Renal cortex interstitium (tissue), 11 donors: ENCODE results near the gene NINJ1. TPM values are rescaled to one million over a fixed set of nuclear protein-coding genes. Genes with fewer than 3 reads are reported as not detected.
A peak's percentile ranks its signal among the peaks of the same experiment; 100 is the strongest.
"Not testable (repeated sequence)": the region's sequence is repeated elsewhere in the genome, so short reads cannot be mapped to it uniquely, and the experiment has no call there.

Source experiments
- DNase-seq, 11 donors: peaks; one replicate each; pipeline ENCODE4 v3.0.0-alpha.2; 2013; ENCODE audit warnings: low read depth in 9 of 11, low spot score in 4 of 11; ENCODE audit errors: extremely low read depth in 1 of 11
- polyA plus RNA-seq, 3 donors: library from polyadenylated mRNA; unstranded; fragments of 120-200 nt; gene quantifications; one replicate each; pipeline ENCODE4 v1.2.1, GENCODE V29; 2013; ENCODE audit not compliant: insufficient read length in 3 of 3

The NINJ1 gene
- polyA plus RNA-seq, 3 donors: 35.2 to 49.1 (median 46.8) TPM

DNA sequence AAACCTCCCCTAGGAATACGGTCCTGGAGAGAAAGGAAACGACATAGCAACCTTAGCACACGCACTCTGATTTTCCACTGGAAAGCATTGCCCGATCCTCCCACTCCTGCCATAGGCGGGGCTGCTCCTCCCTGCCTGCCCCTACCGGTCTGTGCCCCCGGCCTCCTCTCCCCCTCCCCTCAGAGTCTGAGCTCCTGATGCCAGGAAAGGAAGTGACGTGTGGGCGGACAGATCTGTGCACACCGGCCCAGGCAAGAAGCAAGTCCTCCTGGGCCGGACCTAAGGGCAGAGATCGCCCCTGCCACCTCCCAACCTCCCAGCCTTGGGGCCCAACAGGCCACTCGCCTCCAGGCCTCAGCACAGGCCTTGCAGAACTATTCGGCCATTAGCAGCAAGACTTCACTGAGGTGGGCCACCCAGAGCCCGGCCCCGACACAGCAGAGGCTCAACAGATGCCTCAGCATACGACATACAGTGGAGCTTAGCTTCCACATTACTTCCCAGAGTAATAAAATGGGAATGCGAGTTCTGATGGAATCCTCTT is 7.2 kb downstream of the NINJ1 start:
- DNase-seq: peak in 7 of 11 donors; percentile 50 to 75 (median 68)

DNA sequence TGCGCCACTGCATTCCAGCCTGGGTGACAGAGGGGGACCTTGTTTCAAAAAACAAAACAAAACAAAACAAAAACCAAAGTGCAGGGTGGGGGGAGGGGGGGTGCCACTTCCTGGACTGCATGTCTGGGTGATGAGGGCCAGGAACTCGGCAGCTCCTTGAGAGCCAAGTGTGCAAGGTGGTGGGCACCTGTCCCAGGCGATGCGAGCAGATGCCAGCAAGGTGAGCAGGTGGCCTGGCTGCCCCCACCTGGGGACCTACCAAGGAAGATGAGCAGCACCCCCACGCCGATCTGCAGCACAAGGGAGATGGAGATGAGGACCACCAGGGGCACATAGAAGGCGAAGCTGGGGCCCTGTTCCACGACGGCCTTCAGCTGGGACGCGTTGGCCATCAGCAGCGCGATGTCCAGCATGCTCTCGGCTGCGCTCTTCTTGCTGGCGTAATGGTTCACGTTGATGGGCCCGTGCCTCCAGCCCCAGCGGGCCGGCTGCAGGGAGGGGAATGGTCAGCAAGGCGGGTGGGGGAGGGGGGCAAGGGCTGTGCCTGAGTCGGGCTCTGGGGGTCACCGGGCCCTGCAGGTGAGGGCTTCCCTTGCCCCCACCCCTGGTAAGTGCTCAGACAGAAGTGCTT is 7.8 kb downstream of the NINJ1 start:
- DNase-seq: no peak

- no peak for DNase-seq
These were observed 8.6 kb downstream of the NINJ1 start for GRCh38 chr9:93125331-93125894.

- no peak for DNase-seq
These were observed 9.3 kb downstream of the NINJ1 start for GRCh38 chr9:93124793-93125192.

DNA sequence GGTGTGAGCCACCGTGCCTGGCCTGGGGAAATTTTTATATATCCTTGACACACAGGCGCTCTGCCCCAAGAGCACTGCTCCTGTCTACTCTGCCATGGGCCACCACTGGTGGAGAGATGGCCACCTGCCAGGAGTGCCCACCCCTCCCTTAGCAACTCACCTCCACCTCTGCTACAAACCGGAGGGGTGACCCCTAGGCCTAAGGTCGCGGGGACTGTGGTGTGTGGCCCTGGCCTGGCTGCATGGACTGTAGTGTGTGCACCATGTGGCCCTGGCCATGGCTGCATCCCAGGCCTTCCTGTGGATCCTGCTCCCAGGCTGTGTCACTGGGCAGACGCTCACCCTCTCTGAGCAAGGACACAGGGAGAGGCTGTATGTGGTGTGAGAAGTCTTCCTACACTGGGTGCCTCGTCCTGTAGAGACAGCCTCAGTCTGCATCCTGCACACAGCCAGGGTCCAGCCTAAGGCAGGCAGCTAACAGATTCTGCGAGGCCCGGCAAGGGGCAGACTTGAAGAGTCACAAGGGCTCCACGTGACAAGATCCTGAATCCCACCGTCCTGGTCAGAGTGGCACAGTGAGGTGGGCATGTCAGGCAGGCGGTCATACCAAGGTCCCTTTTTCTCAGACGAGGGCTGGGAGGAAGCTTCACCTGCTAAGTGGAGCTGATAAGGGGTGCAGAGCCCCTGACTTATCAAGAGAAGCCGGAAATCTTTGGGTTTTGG is 10.3 kb downstream of the NINJ1 start:
- DNase-seq: no peak

DNA sequence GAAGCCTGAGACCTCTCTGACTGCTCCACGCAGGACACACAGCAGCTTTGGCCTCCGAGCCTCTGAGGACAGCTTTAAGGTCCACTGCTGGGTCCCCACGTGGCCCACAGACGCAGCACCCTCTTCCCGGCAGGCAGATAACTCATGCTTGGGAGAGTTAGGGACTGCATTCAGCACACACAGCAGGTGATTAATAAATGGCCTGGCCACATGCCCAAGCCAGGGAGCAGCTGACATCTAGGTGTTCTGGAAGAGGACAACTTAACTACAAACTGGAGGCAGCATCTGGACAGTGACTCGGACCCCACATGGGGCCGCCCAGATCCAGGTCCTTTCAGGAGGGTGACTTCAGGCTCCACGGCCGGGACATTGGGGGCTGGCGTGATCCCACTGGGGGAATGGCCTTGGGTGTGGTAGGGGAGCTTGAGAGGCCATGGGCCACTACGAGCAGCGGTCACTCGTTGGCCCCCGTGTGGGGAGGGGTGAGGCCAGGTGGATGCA is 11.3 kb downstream of the NINJ1 start:
- DNase-seq: no peak

DNA sequence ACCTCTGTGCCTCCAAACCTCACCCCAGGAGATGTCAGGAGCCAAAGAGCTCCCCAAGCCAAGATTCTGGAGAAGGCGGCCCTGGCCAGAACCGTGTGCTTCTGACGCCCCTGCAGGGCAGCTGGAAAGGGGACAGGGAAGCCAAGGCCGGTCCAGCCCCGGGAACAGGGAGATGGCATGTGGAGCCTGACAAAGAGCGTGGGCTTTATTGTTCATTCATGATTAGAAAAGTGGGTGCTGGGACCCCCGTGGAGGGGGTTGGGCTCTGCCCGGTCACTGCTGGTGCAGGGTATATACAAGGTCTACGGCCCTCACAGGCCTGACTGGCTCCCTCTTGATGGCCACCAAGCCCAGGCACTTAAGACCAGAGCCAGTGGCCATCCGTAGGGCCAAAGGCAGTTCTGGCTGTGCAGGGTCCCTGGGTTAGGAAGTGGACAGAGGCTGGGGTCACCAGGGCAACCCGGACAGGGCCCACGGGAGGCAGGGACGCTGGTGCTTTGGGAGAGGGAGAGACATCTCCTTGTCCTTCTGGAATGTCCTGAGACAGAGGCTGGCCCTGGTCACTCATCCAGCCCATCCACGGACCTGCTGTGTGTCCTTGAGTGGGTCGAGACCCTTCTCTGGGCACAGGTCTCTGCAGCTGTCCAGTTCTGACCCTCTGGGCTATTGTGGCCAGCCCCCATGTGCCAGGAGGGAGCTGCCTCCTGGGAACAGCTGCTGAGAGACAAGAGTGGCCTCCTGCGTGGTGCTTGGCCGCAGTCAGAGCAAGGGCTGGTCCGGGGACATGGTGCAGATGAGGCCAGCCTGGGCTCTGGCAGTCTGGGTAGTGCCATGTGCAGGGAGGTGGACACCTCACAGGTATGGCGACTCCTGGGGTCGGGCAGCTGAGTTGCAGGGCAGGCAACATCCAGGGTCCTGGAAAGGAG is 12.5 kb downstream of the NINJ1 start:
- no peak for DNase-seq

- DNase-seq: no peak
These were observed 13.2 kb downstream of the NINJ1 start for GRCh38 chr9:93120846-93121315.

DNA sequence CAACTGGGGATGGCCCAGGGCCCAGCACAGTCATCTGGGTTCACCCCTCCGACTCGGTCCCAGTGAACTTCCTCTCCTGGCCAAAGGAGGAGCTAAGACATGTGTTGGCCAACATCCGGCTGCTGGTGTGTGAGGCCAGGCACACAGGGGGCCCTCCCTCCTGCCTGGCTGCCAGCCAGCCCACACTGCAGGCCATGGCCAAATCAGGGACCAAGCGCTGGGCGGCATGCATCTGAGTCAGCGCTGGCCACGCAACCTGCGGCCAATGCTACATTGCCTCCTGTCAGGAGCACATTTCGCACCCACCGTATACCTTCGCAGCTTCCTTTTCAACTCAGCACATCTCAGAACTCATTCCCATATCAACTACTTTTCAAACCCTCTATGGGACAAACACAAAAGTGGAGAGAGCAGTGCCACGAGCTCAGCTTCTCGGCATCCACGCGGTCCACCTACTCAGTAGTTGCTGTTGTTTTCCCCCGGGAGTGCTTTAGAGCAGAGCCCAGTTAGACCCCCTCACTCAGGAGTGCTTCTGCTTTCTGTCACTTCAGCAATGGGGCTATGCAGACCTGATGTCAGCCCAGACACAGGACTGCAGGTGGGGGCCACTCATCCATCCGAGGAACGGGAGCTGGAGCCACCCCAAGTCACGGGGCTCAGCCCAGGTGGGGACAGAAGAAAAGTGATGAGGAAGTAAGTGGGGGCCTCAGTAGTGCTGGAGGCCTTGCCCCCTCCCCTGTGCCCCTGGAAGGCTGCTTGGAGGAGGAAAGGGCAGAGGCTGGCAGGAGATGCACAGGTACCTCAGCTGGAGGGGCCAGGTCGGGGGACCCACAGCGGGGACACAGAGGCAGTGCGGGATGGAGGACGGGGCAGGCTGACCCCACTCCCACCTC is 13.9 kb downstream of the NINJ1 start:
- DNase-seq: no peak

DNA sequence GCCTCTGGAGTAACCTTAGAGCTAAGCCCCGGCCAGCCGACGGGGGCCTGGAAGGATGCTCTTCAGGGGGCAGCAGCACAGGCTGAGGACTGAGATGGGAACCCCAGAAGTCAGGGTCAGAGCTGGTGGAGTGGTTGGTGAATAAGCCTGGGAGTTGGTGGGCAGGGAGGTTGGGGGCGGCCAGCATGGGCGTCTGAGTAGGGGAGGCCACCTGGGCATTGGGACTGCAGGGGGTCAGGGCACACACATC is 14.4 kb downstream of the NINJ1 start:
- no peak for DNase-seq

- no peak for DNase-seq
These were observed 15.0 kb downstream of the NINJ1 start for GRCh38 chr9:93118863-93119702.

DNA sequence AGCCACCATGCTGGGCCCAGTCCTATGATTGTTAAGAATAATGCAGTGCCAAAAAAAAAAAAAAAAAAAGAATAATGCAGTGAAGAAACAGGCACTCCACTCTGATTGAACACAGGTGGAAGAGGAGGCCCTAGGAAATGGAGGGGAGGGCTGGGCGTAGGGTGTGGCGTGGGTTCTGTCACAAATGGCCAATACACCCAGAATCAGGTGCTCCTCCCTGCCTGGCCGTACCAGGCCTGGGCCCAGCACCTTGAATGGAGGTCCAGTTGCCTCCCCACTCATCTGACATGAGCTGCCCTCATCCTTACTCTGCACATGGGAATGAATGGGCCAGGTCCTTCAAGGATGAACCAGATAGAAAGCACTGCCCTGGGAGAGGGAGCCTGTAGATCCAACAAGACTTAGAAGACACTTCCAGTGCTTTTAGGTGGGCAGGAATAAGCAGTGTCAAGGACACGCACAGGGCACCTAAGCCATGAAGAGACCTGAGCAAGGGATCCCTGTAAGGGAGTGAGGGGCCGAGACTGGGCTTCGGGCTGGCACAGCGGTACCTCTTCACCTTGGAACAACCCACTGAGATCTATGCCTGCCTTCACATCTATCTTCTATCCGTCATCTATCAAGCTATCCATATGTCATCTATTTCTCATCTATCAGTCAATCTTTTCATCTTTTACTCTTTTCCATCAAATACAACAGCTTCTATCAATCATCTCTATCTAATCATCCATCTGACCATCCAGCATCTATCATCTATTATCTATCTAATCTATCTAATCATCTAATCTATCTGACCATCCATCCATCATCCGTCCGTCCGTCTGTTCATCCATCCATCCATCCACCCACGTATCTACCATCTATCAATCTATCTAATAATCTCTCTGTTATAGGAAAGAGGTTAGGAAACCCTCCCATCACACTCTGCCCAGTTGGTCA is 15.9 kb downstream of the NINJ1 start:
- DNase-seq: no peak

DNA sequence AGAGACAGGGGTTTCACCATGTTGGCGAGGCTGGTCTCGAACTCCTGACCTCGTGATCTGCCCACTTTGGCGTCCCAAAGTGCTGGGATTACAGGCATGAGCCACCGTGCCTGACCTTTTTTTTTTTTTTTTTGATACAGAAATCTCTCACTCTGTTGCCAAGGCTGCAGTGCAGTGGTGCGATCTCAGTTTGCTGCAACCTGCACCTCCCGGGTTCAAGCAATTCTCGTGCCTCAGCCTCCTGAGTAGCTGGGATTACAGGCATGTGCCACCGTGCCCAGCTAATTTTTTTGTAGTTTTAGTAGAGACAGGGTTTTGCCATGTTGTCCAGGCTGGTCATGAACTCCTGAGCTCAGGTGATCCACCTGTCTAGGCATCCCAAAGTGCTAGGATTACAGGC is 16.5 kb downstream of the NINJ1 start:
- DNase-seq: not testable (repeated sequence)

GRCh38 chr9:93116072-93116961 is 17.7 kb downstream of the NINJ1 start:
- no peak for DNase-seq

- DNase-seq: no peak
These were observed 18.5 kb downstream of the NINJ1 start for GRCh38 chr9:93115486-93116071.
